ENCODE measurements around the gene ADAM10.

The ADAM10 gene

DNA sequence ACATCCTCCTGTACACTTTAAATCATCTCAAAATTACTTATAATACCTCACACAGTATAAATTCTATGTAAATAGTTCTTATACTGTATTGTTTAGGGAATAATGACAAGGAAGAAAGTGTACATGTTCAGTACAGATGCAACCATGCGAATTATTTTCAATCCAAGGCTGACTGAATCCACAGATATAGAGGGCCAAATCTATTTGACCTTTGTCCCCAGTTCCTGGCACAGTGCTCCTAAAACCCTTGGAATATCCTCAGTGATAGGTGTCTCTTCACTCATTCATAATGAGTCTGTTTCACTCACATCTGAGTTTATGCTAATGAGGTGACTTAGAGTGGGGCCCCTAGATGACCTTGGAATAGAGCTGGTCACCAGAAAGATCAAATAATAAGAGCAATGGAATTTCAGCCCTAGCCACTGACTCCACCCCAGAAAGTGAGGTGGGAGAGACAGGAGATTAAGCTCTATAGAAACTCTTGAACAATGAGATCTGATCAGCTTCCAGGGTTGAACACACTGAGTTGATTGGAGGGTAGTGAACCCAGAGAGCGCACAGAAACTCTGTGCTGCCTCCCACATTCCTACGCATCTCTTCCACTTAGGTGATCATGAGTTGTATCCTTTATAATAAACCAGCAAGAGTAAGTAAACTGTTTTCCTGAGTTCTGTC lies 65.3 kb downstream of the ADAM10 start:
- FAIRE-seq (no peak), DNase-seq (ENCODE audit: insufficient read length, low spot score) (no peak)

GRCh38 chr15:58682234-58682633 lies 67.3 kb downstream of the ADAM10 start:
- no peak for DNase-seq (ENCODE audit: insufficient read length, low spot score)
- FAIRE-seq: no peak

DNA sequence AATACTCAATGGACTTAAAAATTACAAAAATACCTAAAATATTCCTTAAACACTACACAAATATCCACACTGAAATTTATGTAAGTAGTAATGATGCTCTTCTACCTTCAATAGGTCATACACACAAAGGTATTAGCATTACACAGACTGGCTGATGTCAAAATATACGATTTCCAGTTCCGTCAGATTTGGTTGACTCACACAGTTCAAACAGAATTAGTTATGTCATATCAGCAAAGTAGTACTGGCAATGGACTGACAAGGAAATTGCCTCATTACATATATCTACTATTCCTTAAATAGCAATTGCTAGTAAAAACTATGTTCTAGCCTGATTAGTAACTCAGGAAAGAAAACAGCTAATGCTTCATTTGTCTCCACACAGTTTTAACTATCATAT lies 70.8 kb downstream of the ADAM10 start:
- DNase-seq (ENCODE audit: insufficient read length, low spot score): no peak
- peak; percentile 23 for FAIRE-seq

- DNase-seq (ENCODE audit: insufficient read length, low spot score) (no peak), FAIRE-seq (no peak)
Measured at GRCh38 chr15:58677426-58677825, 72.1 kb downstream of the ADAM10 start.

- FAIRE-seq: no peak
- DNase-seq (ENCODE audit: insufficient read length, low spot score): no peak
Measured at GRCh38 chr15:58676766-58677165, 72.7 kb downstream of the ADAM10 start.

- FAIRE-seq (no peak), DNase-seq (ENCODE audit: insufficient read length, low spot score) (no peak)
Measured at GRCh38 chr15:58671186-58671585, 78.3 kb downstream of the ADAM10 start.

- DNase-seq (ENCODE audit: insufficient read length, low spot score) (no peak), FAIRE-seq (no peak)
Measured at GRCh38 chr15:58669108-58669507, 80.4 kb downstream of the ADAM10 start.

- no peak for DNase-seq (ENCODE audit: insufficient read length, low spot score)
- no peak for FAIRE-seq
Measured at GRCh38 chr15:58666957-58667356, 82.5 kb downstream of the ADAM10 start.

GRCh38 chr15:58665672-58666071 lies 83.8 kb downstream of the ADAM10 start:
- DNase-seq (ENCODE audit: insufficient read length, low spot score): no peak
- no peak for FAIRE-seq

GRCh38 chr15:58650102-58650501 lies 99.4 kb downstream of the ADAM10 start:
- DNase-seq (ENCODE audit: insufficient read length, low spot score): no peak
- FAIRE-seq: no peak

- FAIRE-seq: no peak
- no peak for DNase-seq (ENCODE audit: insufficient read length, low spot score)
Measured at GRCh38 chr15:58649175-58649574, 100.3 kb downstream of the ADAM10 start.

GRCh38 chr15:58643996-58644395 lies 105.5 kb downstream of the ADAM10 start:
- FAIRE-seq: no peak
- DNase-seq (ENCODE audit: insufficient read length, low spot score): no peak

DNA sequence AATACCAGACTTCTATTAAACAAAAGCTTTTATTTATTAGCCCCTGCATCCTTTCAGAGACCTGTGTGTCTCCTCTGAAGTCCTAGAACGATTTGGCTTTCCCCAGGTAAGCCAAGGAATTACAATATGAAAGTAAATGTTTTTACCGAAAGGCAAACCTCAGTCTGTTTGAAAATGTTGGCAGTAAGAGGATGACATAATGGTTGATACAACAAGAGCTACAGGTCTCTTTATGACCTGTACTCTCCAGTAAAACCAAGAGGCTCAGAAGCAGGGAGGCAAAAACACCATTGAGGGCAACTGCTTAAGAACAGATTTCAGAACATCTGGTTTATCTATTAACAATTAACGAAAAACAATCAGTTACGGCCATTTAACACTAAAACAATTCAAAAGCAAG lies 107.8 kb downstream of the ADAM10 start:
- DNase-seq (ENCODE audit: insufficient read length, low spot score): no peak
- no peak for FAIRE-seq

DNA sequence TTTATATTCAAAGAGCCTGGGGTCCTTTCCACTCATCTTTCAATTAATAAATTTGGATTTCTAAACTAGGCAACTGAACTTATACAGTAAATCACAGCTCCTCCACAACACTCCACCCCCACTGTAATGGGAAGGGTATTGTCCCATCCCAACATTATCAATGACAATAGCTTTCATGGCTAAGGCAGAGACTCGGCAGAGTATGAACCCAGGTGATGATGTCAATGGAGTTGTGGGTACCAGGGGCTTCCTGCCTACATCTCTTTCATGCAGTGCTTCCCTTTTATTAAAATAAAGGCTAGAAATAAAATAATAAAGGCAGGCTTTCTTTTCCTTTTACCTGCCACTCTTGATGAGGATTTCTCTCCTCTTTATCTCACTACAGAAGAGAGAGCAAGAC lies 109.5 kb downstream of the ADAM10 start:
- no peak for DNase-seq (ENCODE audit: insufficient read length, low spot score)
- no peak for FAIRE-seq

DNA sequence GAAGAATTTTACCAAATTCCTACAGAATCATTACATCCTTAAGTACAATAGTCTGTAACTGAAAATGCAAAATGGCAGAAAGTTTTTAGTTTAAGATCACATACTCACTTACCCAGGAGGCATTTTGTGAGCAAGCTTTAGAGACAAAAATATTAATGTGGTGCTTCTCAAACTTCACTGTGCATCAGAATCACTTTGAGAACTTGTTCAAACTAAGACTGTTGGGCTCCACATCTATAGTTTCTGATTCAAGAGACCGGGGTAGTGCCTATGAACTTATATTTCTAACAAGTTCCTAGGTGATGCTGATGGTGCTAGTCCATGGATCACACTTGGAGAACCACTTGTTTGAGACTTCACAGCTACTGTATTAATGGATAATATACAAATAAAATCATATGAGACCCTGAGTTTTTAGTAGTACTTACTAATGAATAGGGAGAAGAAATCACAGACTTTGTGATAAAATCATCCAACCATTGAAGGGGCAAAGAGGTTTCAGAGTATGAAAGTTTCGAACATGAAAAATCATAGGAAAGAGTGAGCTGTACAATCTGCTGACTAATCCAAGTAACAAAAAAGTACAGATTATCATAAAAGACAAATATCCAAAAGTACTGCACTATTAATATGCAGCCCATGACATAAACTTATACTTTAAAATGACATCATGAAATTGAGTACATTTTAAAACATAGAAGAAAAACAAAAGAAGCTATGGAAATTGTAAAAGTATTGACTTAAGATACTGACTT lies 110.3 kb downstream of the ADAM10 start:
- no peak for FAIRE-seq
- DNase-seq (ENCODE audit: insufficient read length, low spot score): no peak

DNA sequence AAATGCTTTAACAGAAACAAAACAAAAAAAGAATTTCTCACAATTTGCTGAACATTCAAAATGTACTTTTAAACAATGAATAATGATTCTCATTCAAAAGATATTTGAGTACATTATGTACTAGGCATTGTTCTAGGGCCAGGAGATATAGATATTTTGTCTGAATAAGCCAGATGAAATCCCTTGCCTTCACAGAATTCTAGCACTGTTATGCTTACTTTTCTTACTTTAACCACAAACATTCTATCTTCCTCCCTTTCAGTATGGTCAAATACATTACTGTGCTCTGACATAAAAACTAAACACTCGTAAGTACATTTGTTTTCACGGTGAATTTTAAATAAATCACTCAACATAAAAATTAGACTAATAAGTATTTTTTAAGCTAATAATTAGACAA lies 116.7 kb downstream of the ADAM10 start:
- no peak for DNase-seq (ENCODE audit: insufficient read length, low spot score)
- FAIRE-seq: no peak

DNA sequence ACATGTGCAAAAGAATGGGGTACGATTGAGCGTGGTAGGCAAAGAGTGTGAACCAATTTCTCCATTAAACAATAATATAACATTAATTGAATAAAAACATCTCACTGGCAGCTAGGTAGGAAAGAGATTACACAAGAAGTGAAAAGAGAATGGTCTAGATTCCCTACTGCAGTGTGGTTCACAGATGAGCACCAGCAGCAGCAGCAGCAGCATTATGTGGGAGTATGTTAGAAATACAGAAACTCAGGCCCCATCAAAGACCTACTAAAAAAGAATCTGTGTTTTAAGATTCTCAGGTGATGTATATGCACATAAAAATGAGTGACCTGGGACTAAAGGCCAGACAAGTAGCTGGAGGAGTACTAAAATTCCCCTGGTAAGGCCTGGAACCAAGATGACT lies 118.2 kb downstream of the ADAM10 start:
- no peak for DNase-seq (ENCODE audit: insufficient read length, low spot score)
- no peak for FAIRE-seq

GRCh38 chr15:58629625-58630024 lies 119.9 kb downstream of the ADAM10 start:
- no peak for FAIRE-seq

GRCh38 chr15:58628206-58628947 lies 121.1 kb downstream of the ADAM10 start:
- DNase-seq (ENCODE audit: insufficient read length, low spot score) (no peak), FAIRE-seq (no peak)

More at GRCh38 chr15:58629625-58630024, 119.9 kb downstream of the ADAM10 start:
- DNase-seq (ENCODE audit: insufficient read length, low spot score): no peak

DNA sequence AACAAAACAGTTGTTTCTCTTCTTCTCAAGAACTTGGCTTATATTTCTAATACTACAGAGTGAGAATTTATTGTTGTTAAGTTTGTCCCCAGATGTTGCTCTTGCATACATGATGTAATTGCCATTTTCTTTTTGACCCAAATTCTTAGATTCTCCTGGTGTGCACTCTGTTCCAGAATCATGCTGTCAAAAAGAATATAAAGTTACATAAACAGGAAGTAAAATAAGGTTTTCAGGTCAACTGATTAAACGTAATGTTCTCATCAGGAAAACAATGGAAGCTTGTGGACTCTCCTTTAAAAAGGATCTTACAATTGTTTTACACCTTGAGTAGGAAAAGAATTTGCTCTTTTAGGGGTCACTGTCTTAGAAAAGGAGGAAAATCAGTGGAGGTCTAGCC lies 121.8 kb downstream of the ADAM10 start:
- FAIRE-seq (no peak), DNase-seq (ENCODE audit: insufficient read length, low spot score) (no peak)

DNA sequence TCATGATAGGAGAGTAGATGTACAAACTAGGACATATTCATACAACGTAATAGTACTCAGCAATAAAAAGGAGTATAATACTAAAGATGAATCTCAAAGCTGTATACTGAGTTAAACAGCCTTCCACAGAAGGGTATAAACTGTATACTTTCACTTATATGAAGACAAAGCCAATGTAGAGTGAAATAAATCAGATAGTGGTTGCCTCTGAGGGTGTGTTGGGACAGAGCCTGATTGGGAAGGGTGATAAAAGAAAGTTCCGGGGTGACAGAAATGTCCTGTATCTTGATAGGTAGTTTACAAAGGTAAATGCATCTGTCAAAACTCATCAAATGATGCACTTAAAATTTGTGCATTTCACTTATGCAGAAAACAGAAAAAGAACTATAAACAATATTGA lies 122.5 kb downstream of the ADAM10 start:
- DNase-seq (ENCODE audit: insufficient read length, low spot score): no peak
- no peak for FAIRE-seq

DNA sequence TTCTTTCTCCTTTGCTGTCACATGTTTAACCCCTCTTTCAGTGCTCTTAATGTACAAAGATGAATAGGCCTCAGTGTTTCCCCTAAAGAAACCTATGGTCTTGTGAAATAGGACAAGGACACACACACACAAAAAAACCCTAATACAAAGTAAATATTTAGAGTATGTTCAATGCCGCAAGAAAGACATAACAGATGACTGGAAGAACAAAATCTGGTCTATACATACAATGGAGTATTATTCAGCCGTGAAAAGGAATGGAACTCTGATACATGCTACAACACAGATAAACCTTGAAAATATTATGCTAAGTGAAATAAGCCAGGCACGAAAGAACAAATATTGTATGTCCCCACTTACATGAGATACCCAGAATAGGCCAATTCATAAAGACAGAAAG lies 123.1 kb downstream of the ADAM10 start:
- no peak for FAIRE-seq

More for the DNA sequence above, 123.1 kb downstream of the ADAM10 start:
- DNase-seq (ENCODE audit: insufficient read length, low spot score): no peak
